Measurements from ENCODE around the gene DCLK2. TPM values are rescaled to one million over a fixed set of nuclear protein-coding genes. Genes with fewer than 3 reads are reported as not detected.
A peak's percentile ranks its signal among the peaks of the same experiment; 100 is the strongest.

Gene DCLK2
- total and polyA plus RNA-seq, 2 of the 8 experiments (the other 6 are each of a cell fraction or from before 2014, with no cell fraction given): 0.32 to 0.37 TPM

GRCh38 chr4:150150629-150151062 is 72.4 kb downstream of the DCLK2 start:
- H4K5ac ChIP-seq (ENCODE audit: insufficient read length, low read depth, low read length): no peak overlapping the region
- no peaks in the 10 kb centered on the region for H3K79me2 ChIP-seq (ENCODE audit: control insufficient read depth in 1 of 2, insufficient read depth in 2 of 2, low read length in 2 of 2)
- no peak overlapping the region for H2BK5ac ChIP-seq (ENCODE audit: low read depth, low read length)
- H4K20me1 ChIP-seq (replicated peaks in 1 of 2; ENCODE audit: control insufficient read depth in 1 of 2, insufficient read depth in 2 of 2, low read length in 2 of 2): no peaks in the 10 kb centered on the region
- H2BK20ac ChIP-seq (ENCODE audit: low read length): no peak overlapping the region
- POLR2A ChIA-PET (ENCODE audit: partially characterized antibody): no interaction called here
- H3K14ac ChIP-seq (ENCODE audit: insufficient read length): no peak overlapping the region
- no peak overlapping the region for H3K4me2 ChIP-seq (ENCODE audit: insufficient read depth in 1 of 2, low read depth in 2 of 2, low read length in 2 of 2)
- TF ChIP-seq HDAC6 (IDR thresholded peaks at IDR 0.05; ENCODE audit: low read depth, low read length) (no peak), ZNF274 (IDR thresholded peaks at IDR 0.05; ENCODE audit: borderline replicate concordance, extremely low read depth, low read length) (no peak), FOSL1 (IDR thresholded peaks at IDR 0.05; ENCODE audit: insufficient read depth, low read depth, low read length) (no peak), POLR2A (IDR thresholded peaks at IDR 0.05; ENCODE audit: control extremely low read depth in 1 of 2, low read depth in 2 of 2, low read length in 2 of 2) (no peak), KDM1A (IDR thresholded peaks at IDR 0.05; ENCODE audit: borderline replicate concordance, low read length) (no peak), CBX5 (IDR thresholded peaks at IDR 0.05; ENCODE audit: low read depth, low read length) (no peak), E2F6 (IDR thresholded peaks at IDR 0.05) (no peak), EGR1 (IDR thresholded peaks at IDR 0.05; ENCODE audit: borderline replicate concordance, low read depth, low read length) (no peak), BCL11A (IDR thresholded peaks at IDR 0.05; ENCODE audit: low read depth in 2 of 2, low read length in 2 of 2) (no peak), TCF12 (IDR thresholded peaks at IDR 0.05; ENCODE audit: low read depth, low read length) (no peak), KDM4A (IDR thresholded peaks at IDR 0.05; ENCODE audit: low read depth, low read length, severe bottlenecking) (no peak)
- H3K4me3 ChIP-seq (ENCODE audit: extremely low read depth in 1 of 4, insufficient read depth in 2 of 4, low read depth in 3 of 4, low read length in 4 of 4): no peak overlapping the region
- no peaks in the 10 kb centered on the region for H3K4me1 ChIP-seq (replicated peaks in 1 of 4; ENCODE audit: control insufficient read depth in 3 of 4, insufficient read depth in 4 of 4, low read length in 3 of 4)
- no peak for FAIRE-seq
- DNase-seq (ENCODE audit: low read depth in 1 of 2, low spot score in 2 of 2): no peak
- H3K23ac ChIP-seq (ENCODE audit: insufficient read length): no peak overlapping the region
- H3K56ac ChIP-seq (replicated peaks; ENCODE audit: insufficient read length, low read depth, low read length): no peak overlapping the region
- H3K9me3 ChIP-seq (ENCODE audit: insufficient read depth in 2 of 2, low read depth in 1 of 2, low read length in 1 of 2): no peaks in the 10 kb centered on the region
- no peak overlapping the region for H3K9ac ChIP-seq (replicated peaks in 1 of 4; ENCODE audit: extremely low read depth in 1 of 4, low read depth in 3 of 4, low read length in 3 of 4)
- H3K79me1 ChIP-seq (ENCODE audit: low read depth, low read length): no peaks in the 10 kb centered on the region
- no peaks in the 10 kb centered on the region for H3K27me3 ChIP-seq (replicated peaks in 1 of 4; ENCODE audit: control insufficient read depth in 3 of 4, extremely low read depth in 1 of 4, insufficient read depth in 3 of 4, low read length in 3 of 4)
- no peak overlapping the region for H3K4ac ChIP-seq (replicated peaks; ENCODE audit: insufficient read length, low read depth, low read length)
- no peak overlapping the region for H2BK12ac ChIP-seq (ENCODE audit: low read depth, low read length)
- H3K23me2 ChIP-seq (ENCODE audit: low read depth, low read length): no peaks in the 10 kb centered on the region
- no peak overlapping the region for H3K27ac ChIP-seq (ENCODE audit: low read depth, low read length)
- no peak overlapping the region for H4K91ac ChIP-seq (replicated peaks; ENCODE audit: insufficient read length, low read length)
- no peak overlapping the region for H2AFZ ChIP-seq (ENCODE audit: low read length)
- CTCF ChIA-PET (ENCODE audit: partially characterized antibody): interaction anchor here (1.0 kb wide), 1 partner anchor 14 kb away, joined by 3 read pairs; no protein-coding TSS in a partner anchor
- no peak overlapping the region for H2BK15ac ChIP-seq (ENCODE audit: low read length)
- 0 out of 2 replicates have a peak overlapping the region, but pooled peaks have one; percentile 35 for H4K8ac ChIP-seq (ENCODE audit: extremely low read depth, insufficient read depth, low read length)
- H2BK120ac ChIP-seq (replicated peaks; ENCODE audit: low read depth, low read length): no peak overlapping the region
- H3K18ac ChIP-seq (ENCODE audit: extremely low read depth, low read length): no peak overlapping the region
- WGBS, 2 experiments (ENCODE audit: extremely low coverage in 1 of 2, insufficient coverage in 1 of 2, insufficient read length in 1 of 2, insufficient replicate concordance in 2 of 2, low coverage in 1 of 2, low lambda C conversion rate in 2 of 2, missing lambda C conversion rate in 1 of 2): 83% methylated on average over 1 of the region's 1 CpG; no CpG with 5 or more reads in 1 of the 2 experiments
- H3K36me3 ChIP-seq (ENCODE audit: control insufficient read depth in 2 of 4, insufficient read depth in 4 of 4, low read length in 3 of 4): no peaks in the 10 kb centered on the region
- H2AK5ac ChIP-seq (ENCODE audit: low read depth, low read length): no peak overlapping the region
